GM19328 (cell line): ENCODE measurements around the gene ZNF319.
A peak's percentile ranks its signal among the peaks of the same experiment; 100 is the strongest.

ENCODE experiments used
- ATAC-seq: cut with Tn5 transposase; IDR thresholded peaks from one replicate; pipeline ENCODE4 v1.9.1; 2021; ENCODE audit warnings: mild to moderate bottlenecking, moderate library complexity; ENCODE audit not compliant: unreplicated experiment

Gene ZNF319

DNA sequence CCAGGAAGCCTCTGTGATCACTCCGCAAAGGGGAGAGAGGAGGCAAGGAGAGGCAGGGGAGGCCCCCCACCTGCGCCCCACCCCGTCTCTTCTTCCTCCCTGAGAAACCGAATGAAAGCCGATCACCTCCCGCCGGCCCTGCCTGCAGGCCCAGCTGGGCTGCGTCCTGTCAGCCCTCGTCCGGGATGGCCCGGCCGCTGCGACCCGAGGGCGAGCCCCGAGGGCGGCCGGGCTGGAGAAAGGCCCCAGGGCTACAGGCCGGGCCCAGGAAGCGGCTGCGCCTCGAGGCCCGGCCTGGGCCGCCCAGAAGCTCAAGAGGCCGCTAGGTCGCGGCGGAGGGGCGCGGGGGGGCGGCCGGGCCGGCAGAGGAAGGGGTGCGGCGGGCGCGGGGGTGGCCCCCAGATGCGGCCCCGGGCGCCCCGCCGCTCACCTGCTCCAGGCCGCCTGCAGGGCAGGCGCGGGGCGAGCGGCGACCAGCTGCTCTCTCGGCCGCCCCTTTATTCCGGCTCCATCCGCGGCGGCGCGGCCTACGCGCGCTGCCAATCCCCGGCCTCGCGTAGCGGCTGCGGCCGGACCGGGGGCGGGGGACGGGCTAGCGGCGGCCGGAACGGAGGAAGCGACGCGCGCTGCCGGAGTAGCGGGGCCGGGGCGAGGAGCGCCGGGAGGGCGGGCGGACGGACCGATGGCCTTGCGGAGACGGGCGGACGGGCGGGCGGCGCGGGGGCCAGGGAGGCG lies at the start of gene ZNF319:
Gene ZNF319 (minus strand): TSS at position 702 of the 735 bp plus-strand sequence. CDS start 2,407 bp downstream, outside the sequence.
- peak; percentile 21 for ATAC-seq

DNA sequence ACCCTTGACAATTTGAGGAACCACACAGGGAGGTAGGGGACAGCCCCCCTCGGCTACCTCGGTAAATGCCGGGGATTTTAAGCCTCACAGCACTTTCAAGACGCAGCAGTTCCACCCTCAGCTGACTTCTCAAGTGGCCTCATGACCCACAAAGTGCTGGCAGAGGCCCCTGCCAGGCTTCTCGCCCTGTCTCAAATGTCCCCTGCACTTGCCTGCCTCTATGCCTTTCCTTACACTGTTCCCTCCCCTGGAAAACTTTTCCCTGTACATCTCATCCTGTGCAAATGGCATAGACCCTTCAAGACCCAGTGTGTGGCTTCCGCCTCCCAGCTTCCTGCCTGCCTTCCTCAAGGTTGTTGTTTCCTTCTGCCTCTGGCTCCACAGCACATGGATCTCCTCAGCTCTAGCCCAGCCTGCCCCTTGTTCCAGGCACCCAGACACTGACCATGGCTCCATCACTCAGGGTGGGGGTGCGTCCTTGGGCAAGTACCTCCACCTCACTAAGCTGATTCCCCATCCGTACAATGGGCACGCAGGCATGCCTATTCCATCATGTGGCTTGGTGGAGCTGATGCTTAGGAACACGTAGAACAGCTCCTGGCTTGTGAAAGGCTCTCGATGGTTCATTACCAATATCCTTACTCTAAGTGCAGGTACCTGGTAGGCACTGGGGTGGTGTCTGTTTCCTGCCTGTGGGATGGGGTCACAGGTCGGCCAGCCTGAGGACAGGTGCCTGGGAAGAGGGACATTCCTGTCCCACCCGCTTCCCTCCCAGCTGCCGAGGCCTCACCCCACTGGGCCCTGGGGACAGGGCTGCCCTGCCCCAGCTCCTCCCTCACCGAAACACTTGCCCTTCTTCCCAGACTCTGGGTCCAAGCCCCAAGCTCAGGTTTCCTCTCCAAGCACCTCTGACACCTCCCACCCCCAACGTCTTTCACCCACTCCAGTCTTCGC lies 49.0 kb upstream of the ZNF319 start:
- no peak for ATAC-seq

DNA sequence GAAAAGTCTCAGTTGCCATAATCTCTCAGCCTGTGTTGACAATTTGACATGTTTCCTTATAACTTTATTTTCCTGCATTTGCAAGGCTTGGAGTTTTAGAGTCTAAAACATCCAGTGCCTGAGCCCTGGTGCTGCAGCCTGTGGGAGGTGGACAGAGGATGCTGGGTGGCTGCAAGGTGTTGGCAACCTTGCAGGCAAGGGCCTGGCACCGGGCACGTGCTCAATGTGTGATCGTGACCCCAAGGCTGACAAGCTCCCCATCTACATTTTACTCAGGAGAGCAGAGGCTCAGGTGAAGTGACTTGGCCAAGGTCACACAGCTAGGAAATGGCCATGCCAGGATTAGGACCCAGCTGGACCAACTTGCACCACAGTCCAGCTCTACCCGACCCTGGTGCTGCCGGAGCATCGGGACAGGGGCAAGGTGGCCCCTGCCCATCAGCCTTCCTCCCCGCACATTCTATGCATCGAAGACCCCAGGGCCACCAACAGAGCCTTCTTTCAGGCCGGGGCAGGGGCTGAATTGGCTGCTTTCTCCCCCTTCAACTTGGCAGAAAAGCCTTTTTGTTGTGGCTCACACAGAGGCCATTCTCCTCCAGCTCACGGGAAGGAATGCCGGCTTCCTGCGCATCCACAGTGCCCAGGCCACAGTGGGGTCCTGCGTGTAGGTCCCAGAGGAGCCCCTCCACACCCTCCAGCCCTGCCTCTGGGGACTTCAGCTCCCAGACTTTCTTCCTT lies 48.2 kb upstream of the ZNF319 start:
- ATAC-seq, result no peak

DNA sequence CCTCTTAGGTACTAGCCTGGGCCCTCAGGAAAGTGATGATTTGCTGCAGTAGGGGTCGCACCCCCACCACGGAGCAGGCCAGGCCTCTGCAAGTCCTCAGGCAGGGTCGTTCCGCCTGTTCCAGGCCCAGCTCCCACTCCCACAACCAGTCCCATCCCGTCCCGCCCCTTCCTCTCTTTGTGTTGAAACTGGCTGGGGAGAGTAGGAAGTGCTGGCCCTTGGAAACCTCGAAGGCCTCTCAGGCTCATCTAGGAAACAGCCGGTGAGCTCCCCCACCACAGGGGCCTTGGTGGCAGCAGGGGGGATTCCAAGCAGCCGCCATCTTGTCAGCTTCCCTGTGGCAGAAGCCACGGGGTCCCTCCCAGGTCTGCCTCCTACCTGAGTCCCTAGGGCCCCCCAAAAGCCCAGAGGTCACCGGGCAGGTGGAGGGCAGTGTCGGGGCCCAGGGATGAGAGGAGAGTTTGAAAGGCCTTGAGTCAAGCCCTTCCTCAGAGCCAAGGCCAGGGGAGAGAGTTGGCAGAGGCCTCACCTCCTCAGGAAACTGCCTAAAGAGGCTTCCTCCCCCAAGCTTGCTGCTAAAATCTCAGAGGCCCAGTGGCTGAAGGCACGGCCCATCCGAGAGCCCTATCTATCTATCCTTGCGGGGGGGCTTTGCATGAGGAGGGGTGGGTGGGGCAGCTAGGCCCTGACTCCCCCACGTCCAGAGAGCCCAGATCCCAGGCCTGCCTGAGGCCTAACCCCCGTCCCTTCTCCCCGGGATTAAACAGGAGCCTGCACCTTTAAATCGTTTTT lies 47.3 kb upstream of the ZNF319 start:
- ATAC-seq, result no peak

DNA sequence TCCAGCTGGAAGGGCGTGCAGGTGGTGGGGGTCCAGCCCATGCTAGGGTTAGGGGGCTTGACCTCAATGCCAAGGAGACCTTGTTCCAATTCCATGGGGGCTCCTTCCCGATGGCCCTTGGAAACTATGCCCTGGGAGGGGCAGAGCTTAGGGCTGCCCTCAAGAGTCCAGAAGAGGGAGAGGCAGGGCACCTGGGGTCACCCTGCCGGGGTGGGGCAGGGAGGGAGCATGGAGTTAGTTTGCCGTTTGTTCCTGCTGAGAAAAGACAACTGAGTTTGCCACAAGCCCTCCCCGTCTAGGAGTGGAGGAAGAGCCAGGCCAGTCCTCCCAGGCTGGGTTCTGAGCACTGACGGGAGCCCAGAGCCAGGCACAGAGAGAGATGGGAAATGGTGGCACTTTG lies 46.5 kb upstream of the ZNF319 start:
- no peak for ATAC-seq

DNA sequence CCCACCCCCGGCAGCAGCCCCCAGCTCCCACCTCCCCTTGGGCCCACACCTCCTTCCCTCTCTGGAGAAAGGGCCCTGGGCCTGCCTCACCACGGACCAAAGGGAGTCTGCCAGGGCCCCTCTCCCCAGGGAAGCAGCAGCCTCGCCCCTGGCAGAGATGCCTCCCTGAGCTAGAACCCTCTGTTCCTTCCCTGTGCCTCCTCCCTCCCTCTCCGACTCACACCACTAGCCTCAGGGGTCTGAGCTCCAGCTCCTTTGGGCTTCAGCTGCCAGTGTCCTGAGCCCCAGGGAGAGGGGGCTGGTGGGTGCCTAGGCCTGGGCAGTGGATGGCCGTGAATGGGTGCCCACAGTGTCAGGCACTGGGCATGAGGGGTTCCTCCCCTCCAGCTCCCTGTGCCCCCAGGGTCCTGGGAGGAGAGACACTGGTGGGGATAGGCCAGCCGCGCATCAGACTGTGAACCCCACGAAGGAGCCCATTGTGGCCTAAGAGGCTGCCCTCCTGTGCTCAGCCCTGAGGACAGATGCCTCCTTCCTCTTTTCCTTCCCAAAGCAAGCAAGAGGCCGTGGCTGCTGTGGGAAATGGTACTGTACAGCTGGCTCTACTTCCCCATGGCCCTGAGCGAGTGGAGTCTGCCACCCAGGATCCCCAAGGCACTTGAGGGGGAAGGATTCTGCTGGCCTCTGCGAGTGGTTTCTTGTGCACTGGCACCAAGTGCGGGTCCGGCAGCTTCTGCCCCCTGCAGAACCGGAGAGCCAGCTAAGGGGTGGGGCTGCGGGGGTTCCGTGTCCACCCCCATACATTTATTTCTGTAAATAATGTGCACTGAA lies 45.8 kb upstream of the ZNF319 start:
- ATAC-seq, result no peak

DNA sequence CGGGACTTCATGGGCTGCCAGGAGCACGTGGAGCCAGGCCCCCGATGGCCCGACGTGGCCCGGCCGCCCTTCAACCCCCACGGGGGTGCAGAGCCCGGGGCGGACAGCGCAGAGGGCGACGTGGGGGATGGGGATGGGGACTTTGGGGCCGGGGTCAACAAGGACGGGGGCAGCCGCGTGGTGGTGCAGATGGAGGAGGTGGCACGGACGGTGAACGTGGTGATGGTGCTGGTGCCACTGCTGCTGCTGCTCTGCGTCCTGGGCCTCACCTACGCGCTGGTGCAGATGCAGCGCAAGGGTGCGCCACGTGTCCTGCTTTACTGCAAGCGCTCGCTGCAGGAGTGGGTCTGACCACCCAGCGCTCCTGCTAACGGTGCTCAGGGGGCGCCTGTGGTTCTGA lies 44.6 kb upstream of the ZNF319 start:
- no peak for ATAC-seq

DNA sequence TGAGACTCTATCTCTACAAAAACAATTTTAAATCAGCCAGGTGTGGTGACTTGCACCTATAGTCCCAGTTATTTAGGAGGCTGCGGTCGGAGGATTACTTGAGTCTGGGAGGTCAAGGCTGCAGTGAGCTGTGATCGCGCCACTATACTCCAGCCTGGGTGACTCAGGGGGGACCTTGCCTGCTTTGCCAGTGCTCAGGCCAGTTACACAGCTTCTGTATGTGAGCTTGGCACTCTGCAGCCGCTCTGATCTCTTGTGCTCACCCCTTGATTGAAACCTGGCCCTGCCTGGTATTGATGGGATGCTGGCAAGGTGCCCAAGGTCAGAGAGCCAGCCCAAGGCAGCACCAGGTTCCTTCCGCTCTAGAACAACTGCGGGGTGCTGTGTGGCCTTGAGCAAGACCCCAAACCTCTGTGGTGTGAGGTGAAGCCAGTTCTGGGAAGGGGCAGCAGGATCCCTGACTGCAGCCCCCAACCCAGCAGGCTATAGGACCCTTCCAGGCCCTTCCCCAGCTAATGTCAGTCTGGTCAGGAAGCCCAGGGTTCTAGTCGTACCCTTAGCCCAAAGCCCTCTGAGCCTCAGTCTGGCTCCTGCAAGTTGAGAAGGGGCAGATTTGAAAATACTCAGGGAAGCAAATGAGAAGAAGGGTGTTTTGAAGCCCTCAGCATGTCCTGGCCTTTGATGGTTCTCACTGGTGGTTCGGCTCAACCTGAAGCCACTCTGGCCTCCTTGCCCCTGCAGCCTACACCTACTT lies 44.0 kb upstream of the ZNF319 start:
- ATAC-seq, result no peak

DNA sequence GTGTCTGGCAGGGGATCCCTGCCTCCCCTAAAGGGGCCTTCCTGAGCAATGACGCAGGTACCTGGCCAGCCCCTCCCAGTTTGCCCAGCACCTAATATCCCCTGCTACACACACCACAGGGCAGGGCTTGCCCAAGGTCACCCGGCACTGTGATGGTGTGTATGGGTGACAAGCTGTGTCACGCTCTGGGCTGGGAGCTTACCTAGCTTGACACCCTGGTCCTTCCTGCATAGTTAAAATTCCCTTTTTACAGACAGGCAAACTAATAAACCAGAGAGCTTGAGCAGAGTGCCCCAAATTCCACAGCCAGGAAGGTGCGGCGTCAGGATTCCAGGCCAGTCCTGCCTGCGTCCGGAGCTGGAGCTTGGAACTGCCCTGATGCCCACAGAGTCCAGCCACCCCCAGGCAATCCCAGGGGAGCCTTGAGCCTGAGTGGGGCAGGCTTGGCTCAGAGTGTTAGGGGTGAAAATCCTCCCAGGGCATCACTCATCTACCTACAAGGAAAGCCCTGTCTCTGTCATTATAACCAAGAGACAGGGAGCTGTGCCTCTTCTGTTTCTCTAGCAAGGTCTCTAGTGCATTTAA lies 43.2 kb upstream of the ZNF319 start:
- no peak for ATAC-seq

DNA sequence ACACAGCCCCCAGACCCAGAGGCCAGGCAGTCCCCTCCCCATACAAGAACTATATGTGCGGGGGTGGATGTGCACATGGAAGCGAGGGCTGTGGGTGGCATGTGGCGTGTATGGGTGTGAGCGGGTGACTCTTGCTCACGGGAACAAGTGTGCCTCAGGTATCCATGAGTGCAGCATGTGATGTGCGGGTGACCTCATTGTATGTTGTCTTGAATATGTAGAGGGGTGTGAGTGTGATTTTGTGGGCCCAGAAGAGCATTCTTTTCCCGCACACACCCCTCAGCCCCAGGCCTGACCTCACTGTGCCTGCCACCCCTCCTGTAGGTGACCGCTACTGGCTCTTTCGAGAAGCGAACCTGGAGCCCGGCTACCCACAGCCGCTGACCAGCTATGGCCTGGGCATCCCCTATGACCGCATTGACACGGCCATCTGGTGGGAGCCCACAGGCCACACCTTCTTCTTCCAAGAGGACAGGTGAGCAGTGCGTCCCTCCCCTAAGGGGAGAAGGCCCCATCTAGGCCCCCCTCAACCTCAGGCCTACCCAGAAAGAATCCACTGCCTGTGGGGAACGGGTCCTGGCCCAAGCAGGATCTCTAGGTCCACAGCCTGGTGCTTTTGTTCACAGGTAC lies 42.5 kb upstream of the ZNF319 start:
- no peak for ATAC-seq

DNA sequence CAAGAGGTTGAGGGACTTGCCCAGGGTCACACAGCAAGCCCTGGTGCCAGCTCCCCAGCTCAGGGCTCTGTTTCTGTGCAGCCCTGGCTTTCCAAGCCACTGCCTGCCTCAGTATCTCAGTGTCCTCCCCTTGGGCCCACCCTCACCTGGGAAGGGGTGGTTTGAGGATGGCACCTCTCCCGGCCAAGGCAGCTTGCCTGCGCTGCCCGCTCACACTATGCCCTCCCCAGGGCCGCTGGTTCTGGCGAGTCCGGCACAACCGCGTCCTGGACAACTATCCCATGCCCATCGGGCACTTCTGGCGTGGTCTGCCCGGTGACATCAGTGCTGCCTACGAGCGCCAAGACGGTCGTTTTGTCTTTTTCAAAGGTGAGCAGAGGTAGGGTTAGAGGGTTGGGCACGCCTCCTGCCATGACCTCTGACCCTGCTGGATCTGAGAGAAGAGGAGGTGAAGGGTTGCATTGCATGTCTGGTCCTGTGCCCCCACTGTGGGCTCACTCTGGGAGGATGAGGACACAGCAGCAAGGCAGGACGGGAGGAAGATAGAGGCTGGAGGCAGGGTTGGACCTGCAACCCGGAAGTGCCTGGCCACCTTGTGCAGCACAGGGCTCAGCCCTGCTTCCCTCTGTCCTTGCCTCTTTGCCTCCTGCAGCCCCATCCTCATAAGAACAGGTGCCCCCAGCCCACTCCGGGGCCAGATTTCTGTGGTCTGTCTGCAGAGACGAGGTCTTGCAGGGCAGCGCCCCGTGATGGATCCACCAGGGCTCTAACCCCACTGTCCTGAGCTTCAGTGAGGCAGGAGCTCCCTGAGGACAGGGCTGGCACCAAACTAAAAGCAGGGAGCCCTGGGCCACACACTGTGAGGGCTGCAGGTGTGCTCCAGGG lies 41.8 kb upstream of the ZNF319 start:
- ATAC-seq, result no peak

DNA sequence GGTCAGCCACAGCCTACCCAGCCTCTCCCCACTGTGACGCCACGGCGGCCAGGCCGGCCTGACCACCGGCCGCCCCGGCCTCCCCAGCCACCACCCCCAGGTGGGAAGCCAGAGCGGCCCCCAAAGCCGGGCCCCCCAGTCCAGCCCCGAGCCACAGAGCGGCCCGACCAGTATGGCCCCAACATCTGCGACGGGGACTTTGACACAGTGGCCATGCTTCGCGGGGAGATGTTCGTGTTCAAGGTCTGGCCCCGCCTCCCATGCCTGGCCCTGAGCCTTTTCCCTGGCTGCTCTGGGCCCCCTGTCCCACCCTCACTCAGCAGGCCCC lies 41.1 kb upstream of the ZNF319 start:
- ATAC-seq, result no peak

DNA sequence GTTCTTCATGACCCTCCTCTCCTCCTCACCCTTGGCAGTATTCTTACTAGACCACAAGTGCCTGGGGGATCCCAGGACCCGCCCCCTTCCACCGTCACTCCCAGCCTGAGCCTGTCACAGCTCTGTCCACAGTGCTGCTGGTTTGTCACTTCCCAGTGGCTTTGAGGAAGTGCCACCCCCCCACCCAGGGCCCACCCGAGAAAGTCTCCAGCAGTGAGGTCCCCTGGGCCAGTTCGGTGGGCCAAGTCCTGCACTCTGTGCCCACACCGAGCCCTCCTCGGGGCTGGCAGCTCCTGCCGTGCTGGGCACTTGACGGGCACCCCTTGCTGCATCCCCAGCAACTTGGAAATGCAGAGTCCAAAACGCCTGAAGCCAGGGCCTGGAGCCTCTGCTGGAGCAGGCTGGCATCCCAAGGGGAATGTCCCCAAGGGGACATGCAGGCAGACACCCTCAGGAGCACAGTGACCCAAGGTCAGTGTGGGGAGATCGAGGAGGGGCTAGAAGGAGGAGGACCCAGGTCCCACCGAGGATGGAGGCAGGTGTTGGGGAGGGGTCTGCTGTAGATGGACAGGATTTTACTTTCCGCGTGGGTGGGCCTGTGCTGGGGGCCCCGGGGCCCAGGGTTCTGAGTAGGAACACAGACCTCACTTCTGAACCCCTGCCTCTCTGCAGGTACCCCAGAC lies 40.6 kb upstream of the ZNF319 start:
- no peak for ATAC-seq

DNA sequence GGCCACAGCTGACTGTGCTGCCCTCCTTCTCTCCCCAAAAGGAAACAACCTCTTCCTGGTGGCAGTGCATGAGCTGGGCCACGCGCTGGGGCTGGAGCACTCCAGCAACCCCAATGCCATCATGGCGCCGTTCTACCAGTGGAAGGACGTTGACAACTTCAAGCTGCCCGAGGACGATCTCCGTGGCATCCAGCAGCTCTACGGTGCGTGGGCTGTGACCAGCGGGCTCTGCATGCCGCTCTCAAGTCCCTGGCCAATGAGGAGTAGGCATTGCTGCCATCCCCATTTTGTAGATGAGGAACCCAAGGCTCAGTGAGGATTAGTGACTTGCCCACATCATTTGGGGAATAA lies 40.0 kb upstream of the ZNF319 start:
- ATAC-seq, result no peak

DNA sequence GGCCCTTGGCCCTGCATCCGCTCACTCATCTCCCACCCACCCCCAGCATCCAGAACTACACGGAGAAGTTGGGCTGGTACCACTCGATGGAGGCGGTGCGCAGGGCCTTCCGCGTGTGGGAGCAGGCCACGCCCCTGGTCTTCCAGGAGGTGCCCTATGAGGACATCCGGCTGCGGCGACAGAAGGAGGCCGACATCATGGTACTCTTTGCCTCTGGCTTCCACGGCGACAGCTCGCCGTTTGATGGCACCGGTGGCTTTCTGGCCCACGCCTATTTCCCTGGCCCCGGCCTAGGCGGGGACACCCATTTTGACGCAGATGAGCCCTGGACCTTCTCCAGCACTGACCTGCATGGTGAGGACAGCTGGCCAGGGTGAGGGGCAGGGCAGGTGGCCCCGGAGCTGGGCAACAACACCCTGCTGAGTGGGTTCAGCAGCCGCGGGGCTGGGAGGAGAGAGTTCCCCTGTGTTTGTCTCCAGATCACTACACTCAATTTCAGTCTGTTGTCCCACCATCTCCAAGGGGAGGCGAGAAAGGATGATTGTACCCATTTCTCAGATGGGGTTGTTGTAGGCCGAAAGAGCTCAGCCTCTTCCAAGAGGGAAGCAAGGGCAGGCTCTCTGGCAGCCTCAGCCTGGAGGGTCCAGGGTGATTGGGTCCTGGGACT lies 39.5 kb upstream of the ZNF319 start:
- no peak for ATAC-seq

DNA sequence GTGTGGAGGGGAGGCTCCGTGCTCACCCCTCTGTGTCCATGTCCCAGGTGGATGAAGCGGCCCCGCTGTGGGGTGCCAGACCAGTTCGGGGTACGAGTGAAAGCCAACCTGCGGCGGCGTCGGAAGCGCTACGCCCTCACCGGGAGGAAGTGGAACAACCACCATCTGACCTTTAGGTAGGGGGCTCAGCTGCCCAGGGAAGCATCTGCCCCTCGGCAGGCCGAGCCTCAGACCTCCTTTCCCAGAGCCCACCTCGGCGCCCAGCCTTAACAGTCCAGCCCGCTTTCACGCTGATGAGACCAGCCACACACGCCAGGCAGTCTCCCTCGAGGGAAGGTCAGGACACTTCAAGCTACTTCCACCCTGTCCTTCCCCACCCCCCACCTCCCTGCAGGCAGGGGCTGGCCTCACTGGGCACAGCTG lies 37.8 kb upstream of the ZNF319 start:
- no peak for ATAC-seq
